ENCODE measurements around the gene IGIP.

DNA sequence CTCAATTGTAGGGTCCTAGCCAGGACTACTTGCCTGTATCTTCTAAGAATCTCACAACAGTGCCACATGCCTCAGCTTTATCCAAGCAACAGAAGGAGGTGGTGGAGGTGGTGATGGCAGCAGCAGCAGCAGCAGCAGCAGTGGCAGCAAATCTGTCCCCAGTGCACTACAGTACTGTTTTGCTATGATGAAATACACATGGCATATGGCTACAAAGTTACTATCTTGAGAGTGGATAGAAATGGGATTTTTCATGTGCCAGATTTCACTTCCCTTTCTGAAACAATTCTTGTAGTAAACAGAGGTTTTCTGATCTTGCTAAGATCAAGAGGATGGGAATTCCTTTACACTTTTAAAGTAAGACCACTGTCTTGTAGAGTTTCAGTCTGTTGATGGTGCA lies 41.2 kb downstream of the IGIP start:
- TF ChIP-seq, protein P1, sequence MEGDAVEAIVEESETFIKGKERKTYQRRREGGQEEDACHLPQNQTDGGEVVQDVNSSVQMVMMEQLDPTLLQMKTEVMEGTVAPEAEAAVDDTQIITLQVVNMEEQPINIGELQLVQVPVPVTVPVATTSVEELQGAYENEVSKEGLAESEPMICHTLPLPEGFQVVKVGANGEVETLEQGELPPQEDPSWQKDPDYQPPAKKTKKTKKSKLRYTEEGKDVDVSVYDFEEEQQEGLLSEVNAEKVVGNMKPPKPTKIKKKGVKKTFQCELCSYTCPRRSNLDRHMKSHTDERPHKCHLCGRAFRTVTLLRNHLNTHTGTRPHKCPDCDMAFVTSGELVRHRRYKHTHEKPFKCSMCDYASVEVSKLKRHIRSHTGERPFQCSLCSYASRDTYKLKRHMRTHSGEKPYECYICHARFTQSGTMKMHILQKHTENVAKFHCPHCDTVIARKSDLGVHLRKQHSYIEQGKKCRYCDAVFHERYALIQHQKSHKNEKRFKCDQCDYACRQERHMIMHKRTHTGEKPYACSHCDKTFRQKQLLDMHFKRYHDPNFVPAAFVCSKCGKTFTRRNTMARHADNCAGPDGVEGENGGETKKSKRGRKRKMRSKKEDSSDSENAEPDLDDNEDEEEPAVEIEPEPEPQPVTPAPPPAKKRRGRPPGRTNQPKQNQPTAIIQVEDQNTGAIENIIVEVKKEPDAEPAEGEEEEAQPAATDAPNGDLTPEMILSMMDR (IDR thresholded peaks at IDR 0.05): no peak
- no peak for TF ChIP-seq POLR2A (IDR thresholded peaks at IDR 0.05)
- TF ChIP-seq EP300 (IDR thresholded peaks at IDR 0.05): no peak
